SH-SY5Y (cell line): ENCODE results near the gene BPIFA3.

ENCODE experiments used
- GATA2 ChIP-seq: IDR thresholded peaks from 2 replicates; pipeline ENCODE4 v1.6.1; 2011; ENCODE audit warnings: mild to moderate bottlenecking, low read depth, low read length
- GATA3 ChIP-seq: IDR thresholded peaks from 2 replicates; pipeline ENCODE4 v1.6.1; 2011; ENCODE audit warnings: low read depth, mild to moderate bottlenecking, low read length, moderate library complexity

- TF ChIP-seq GATA2 (no peak), GATA3 (no peak)
Observed at GRCh38 chr20:33183312-33183711, 33.8 kb upstream of the BPIFA3 start.
